IMR-90 (cell line): ENCODE measurements around the gene EIF3K. TPM values are rescaled to one million over a fixed set of nuclear protein-coding genes. Genes with fewer than 3 reads are reported as not detected.

Experiments used
- ATAC-seq: fragments of 200-7000 bp; cut with Tn5 transposase; 2 replicates; pipeline ENCODE4 v1.9.1; 2020; ENCODE audit warnings: low read depth, mild to moderate bottlenecking, moderate library complexity
- BruUV-seq: library from RNA; stranded (reverse); fragments of 400-500 nt; replicated peaks from 2 replicates; lab custom pipeline; 2021; lab: Mats Ljungman, UMichigan
- CTCF ChIA-PET: fragments of 300-600 bp; formaldehyde crosslinking; extraction: SDS; loops from one replicate; lab custom pipeline; 2021; ENCODE audit warnings: antibody characterized with exemption; lab: Yijun Ruan, JAX
- POLR2A ChIA-PET: fragments of 300-600 bp; sonication (Branson Sonifier 250); formaldehyde crosslinking; loops from one replicate; lab custom pipeline; 2022; ENCODE audit warnings: antibody characterized with exemption; ENCODE audit not compliant: unreplicated experiment; lab: Charles Lee
- DNase-seq: peaks from one replicate; pipeline ENCODE4 v3.0.0; 2013
- H2AFZ ChIP-seq: replicated peaks from 2 replicates; pipeline ENCODE3; 2013; ENCODE audit warnings: low read length, mild to moderate bottlenecking; ENCODE audit not compliant: poor library complexity
- H2AK5ac ChIP-seq: 2 replicates; pipeline ENCODE4 v1.6.1; 2013; ENCODE audit warnings: low read depth, low read length, inconsistent platforms
- H2AK9ac ChIP-seq: replicated peaks from 2 replicates; pipeline ENCODE3; 2013; ENCODE audit warnings: mild to moderate bottlenecking, low read depth, low read length, moderate library complexity; ENCODE audit not compliant: poor library complexity
- H2BK120ac ChIP-seq: 2 replicates; pipeline ENCODE4 v1.6.1; 2013; ENCODE audit warnings: low read depth, low read length, inconsistent platforms
- H2BK15ac ChIP-seq: 3 replicates; pipeline ENCODE4 v1.6.1; 2013; ENCODE audit warnings: low read depth, low read length, inconsistent platforms
- H2BK20ac ChIP-seq: 2 replicates; pipeline ENCODE4 v1.6.1; 2013; ENCODE audit warnings: low read depth, mild to moderate bottlenecking, inconsistent platforms, low read length, moderate library complexity
- H2BK5ac ChIP-seq: 2 replicates; pipeline ENCODE4 v1.6.1; 2013; ENCODE audit warnings: mild to moderate bottlenecking, low read depth, low read length, inconsistent platforms; ENCODE audit not compliant: poor library complexity, severe bottlenecking
- H3K14ac ChIP-seq: replicated peaks from 2 replicates; pipeline ENCODE4 v1.6.1; 2013; ENCODE audit warnings: low read depth, low read length, inconsistent platforms
- H3K18ac ChIP-seq: 2 replicates; pipeline ENCODE4 v1.6.1; 2013; ENCODE audit warnings: low read depth, low read length, control low read depth
- H3K23ac ChIP-seq: 2 replicates; pipeline ENCODE4 v1.6.1; 2013; ENCODE audit warnings: low read depth, low read length, inconsistent platforms
- H3K27ac ChIP-seq: 2 replicates; pipeline ENCODE4 v1.5.1; 2013; ENCODE audit warnings: mild to moderate bottlenecking, control low read depth, low read length; ENCODE audit not compliant: insufficient read depth
- H3K27me3 ChIP-seq: 2 replicates; pipeline ENCODE4 v1.6.1; 2013; ENCODE audit warnings: low read length; ENCODE audit not compliant: control insufficient read depth, insufficient read depth
- H3K36me3 ChIP-seq: 2 replicates; pipeline ENCODE4 v1.6.1; 2013; ENCODE audit warnings: low read length, mixed read lengths; ENCODE audit not compliant: control insufficient read depth, insufficient read depth
- H3K4ac ChIP-seq: 2 replicates; pipeline ENCODE4 v1.6.1; 2013; ENCODE audit warnings: low read depth, low read length, inconsistent platforms
- H3K4me1 ChIP-seq: 2 replicates; pipeline ENCODE4 v1.6.1; 2013; ENCODE audit warnings: low read length, mixed read lengths; ENCODE audit not compliant: control insufficient read depth, insufficient read depth
- H3K4me2 ChIP-seq: 2 replicates; pipeline ENCODE4 v1.6.1; 2013; ENCODE audit warnings: low read depth, mild to moderate bottlenecking, control low read depth, low read length, moderate library complexity
- H3K4me3 ChIP-seq: 2 replicates; pipeline ENCODE4 v1.5.1; 2013; ENCODE audit warnings: low read depth, mild to moderate bottlenecking, control low read depth, low read length, moderate library complexity; ENCODE audit not compliant: insufficient read depth
- H3K56ac ChIP-seq: 2 replicates; pipeline ENCODE4 v1.6.1; 2013; ENCODE audit warnings: low read length, inconsistent platforms; ENCODE audit not compliant: insufficient read depth; ENCODE audit errors: extremely low read depth
- H3K79me1 ChIP-seq, 2 experiments: 2 replicates each; pipeline ENCODE4 v1.6.1; 2013; ENCODE audit warnings: low read length in 2 of 2, inconsistent platforms in 1 of 2, low read depth in 1 of 2
- H3K9ac ChIP-seq: 2 replicates; pipeline ENCODE4 v1.6.1; 2013; ENCODE audit warnings: low read depth, low read length, control low read depth
- H3K9me1 ChIP-seq: 2 replicates; pipeline ENCODE4 v1.6.1; 2013; ENCODE audit warnings: low read length, inconsistent platforms; ENCODE audit not compliant: insufficient read depth
- H3K9me3 ChIP-seq: 2 replicates; pipeline ENCODE4 v1.6.1; 2013; ENCODE audit warnings: low read length; ENCODE audit not compliant: control insufficient read depth, insufficient read depth
- H4K20me1 ChIP-seq: 2 replicates; pipeline ENCODE4 v1.6.1; 2013; ENCODE audit warnings: low read length, inconsistent platforms; ENCODE audit not compliant: insufficient read depth
- H4K5ac ChIP-seq: 2 replicates; pipeline ENCODE4 v1.6.1; 2013; ENCODE audit warnings: mild to moderate bottlenecking, low read depth, low read length, control low read depth
- H4K8ac ChIP-seq, 2 experiments: 2 replicates each; pipeline ENCODE4 v1.6.1; 2013; ENCODE audit warnings: low read depth in 2 of 2, low read length in 2 of 2, control low read depth in 1 of 2, inconsistent platforms in 1 of 2
- H4K91ac ChIP-seq: 2 replicates; pipeline ENCODE4 v1.6.1; 2013; ENCODE audit warnings: low read depth, low read length, inconsistent platforms; ENCODE audit not compliant: insufficient read depth
- BHLHE40 ChIP-seq: fragments of 150-350 bp; IDR thresholded peaks from 2 replicates; pipeline ENCODE4 v1.6.1; 2016; ENCODE audit warnings: mild to moderate bottlenecking, low read depth, low read length
- CEBPB ChIP-seq: IDR thresholded peaks from 2 replicates; pipeline ENCODE4 v1.6.1; 2012; ENCODE audit warnings: low read depth, low read length, improper control_type of control experiment
- CHD1 ChIP-seq: IDR thresholded peaks from 2 replicates; pipeline ENCODE4 v1.6.1; 2012; ENCODE audit warnings: low read depth, low read length, improper control_type of control experiment
- ELK1 ChIP-seq: fragments of 150-350 bp; IDR thresholded peaks from 2 replicates; pipeline ENCODE4 v1.6.1; 2016; ENCODE audit warnings: low read depth, mild to moderate bottlenecking, low read length, moderate library complexity, borderline replicate concordance
- MAFK ChIP-seq: IDR thresholded peaks from 2 replicates; pipeline ENCODE4 v1.6.1; 2012; ENCODE audit warnings: low read depth, low read length, improper control_type of control experiment
- MAZ ChIP-seq: IDR thresholded peaks from 2 replicates; pipeline ENCODE4 v1.6.1; 2012; ENCODE audit warnings: low read depth, mild to moderate bottlenecking, low read length, improper control_type of control experiment, moderate library complexity, borderline replicate concordance
- MXI1 ChIP-seq: IDR thresholded peaks from 2 replicates; pipeline ENCODE4 v1.6.1; 2012; ENCODE audit warnings: low read depth, mild to moderate bottlenecking, low read length, moderate library complexity, borderline replicate concordance
- NFE2L2 ChIP-seq: fragments of 150-350 bp; IDR thresholded peaks from 2 replicates; pipeline ENCODE4 v1.6.1; 2016; ENCODE audit warnings: low read depth, mild to moderate bottlenecking, low read length
- POLR2A ChIP-seq: IDR thresholded peaks from 2 replicates; pipeline ENCODE4 v1.6.1; 2012; ENCODE audit warnings: mild to moderate bottlenecking, low read depth, low read length
- RAD21 ChIP-seq: IDR thresholded peaks from 2 replicates; pipeline ENCODE4 v1.6.1; 2012; ENCODE audit warnings: low read length, improper control_type of control experiment
- RCOR1 ChIP-seq: IDR thresholded peaks from 2 replicates; pipeline ENCODE4 v1.6.1; 2012; ENCODE audit warnings: mild to moderate bottlenecking, low read length, improper control_type of control experiment; ENCODE audit not compliant: insufficient replicate concordance
- RFX5 ChIP-seq: IDR thresholded peaks from 2 replicates; pipeline ENCODE4 v1.8.0; 2012; ENCODE audit warnings: low read depth, mild to moderate bottlenecking, low read length, moderate library complexity
- SMC3 ChIP-seq: fragments of 150-350 bp; IDR thresholded peaks from 2 replicates; pipeline ENCODE4 v1.6.1; 2016; ENCODE audit warnings: low read depth, mild to moderate bottlenecking, antibody characterized with exemption, low read length, moderate library complexity
- WGBS, 2 experiments: methylation state at CpG; one replicate each; pipeline versions ENCODE4 v1.1.5 to v1.1.7; 2013; ENCODE audit warnings: missing lambda C conversion rate in 2 of 2; ENCODE audit not compliant: insufficient read length in 1 of 2; ENCODE audit errors: extremely low coverage in 2 of 2; 5-methylcytosine and 5-hydroxymethylcytosine counted together
- dilution Hi-C: fragments of 300-500 bp; cut with HindIII; formaldehyde crosslinking; loops from one replicate; pipeline ENCODE4 v1.14.3; 2018; ENCODE audit warnings: low sequenced_read_pairs; ENCODE audit not compliant: unreplicated experiment
- in situ Hi-C: fragments of 300-500 bp; cut with MboI; formaldehyde crosslinking; loops from 3 replicates; pipeline ENCODE4 v1.14.3; 2019; ENCODE audit warnings: low sequenced_read_pairs, inconsistent platforms, mixed read lengths
- intact Hi-C: fragments of 100-400 bp; cut with micrococcal nuclease; formaldehyde crosslinking; loops from 2 replicates; pipeline ENCODE4 v1.10.0; 2022
- polyA plus RNA-seq, 3 experiments: library from polyadenylated mRNA; depleted of rRNA; stranded (reverse); fragments of >200 nt; gene quantifications; 2 replicates each; pipeline ENCODE4 v1.2.3, GENCODE V29; 2012; ENCODE audit warnings: low replicate concordance in 1 of 3
- total RNA-seq: library from RNA; depleted of rRNA; stranded (reverse); fragments of >200 nt; gene quantifications from 2 replicates; pipeline ENCODE4 v1.2.3, GENCODE V29; 2012
- TF ChIP-seq, protein P1 (sequence below): fragments of 150-350 bp; IDR thresholded peaks from 2 replicates; pipeline ENCODE4 v1.6.1; 2017; ENCODE audit warnings: mild to moderate bottlenecking, antibody characterized with exemption, low read length, low read depth
- TF ChIP-seq, protein P2 (sequence below): conservative IDR thresholded peaks from 2 replicates; pipeline ENCODE4 v1.5.1; 2012; ENCODE audit warnings: mild to moderate bottlenecking, low read depth, low read length, improper control_type of control experiment

The EIF3K gene
- total and polyA plus RNA-seq, 2 of the 4 experiments (the other 2 are of a cell fraction), result 575 to 1,137 TPM

DNA sequence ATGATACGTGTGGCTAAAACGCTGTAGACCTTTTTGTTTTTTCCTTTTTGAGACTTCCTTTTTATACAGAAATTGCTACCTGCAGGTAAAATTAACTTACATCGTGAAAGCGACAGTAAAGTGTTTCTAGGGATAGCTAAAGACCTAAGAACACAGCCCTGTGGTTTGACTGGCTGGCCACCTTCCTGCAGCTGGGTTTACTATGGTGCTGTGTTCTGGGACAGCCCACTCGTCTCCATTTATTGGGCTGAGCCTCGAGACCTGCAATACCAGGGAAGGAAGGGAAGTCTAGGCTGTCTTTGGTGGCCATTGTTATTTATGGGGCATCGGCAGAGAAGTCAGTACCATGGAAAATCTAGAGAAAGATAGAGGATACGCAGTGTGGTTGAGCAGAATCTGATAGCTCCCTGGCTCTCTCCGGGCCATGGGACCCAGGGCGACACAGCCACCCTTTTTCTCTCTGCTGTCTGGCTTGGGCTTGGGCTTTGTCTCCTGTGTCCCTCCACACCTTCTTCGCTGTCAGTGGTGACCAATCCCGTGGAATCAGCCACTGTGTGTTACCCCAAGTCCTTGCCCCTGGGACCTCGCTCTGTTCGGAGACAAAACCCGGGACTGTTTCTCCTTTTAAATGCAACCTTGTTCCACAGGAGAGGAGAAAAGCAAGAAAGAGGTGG, 59.4 kb downstream of the EIF3K start:
- ATAC-seq, result no peak

More for the DNA sequence above, 59.4 kb downstream of the EIF3K start:
- Histone ChIP-seq H3K9me3 (no peaks in the 10 kb centered on the region), H3K27ac (peak overlapping the region; percentile 29; the same call in 1 of the 2 replicates), H2BK15ac (no peak overlapping the region), H2AFZ (no peak overlapping the region), H3K9ac (no peak overlapping the region), H4K5ac (no peak overlapping the region), H3K9me1 (peaks cover 58% of the 10 kb centered on the region), H3K18ac (no peak overlapping the region), H3K56ac (no peak overlapping the region), H3K4me3 (no peak overlapping the region), H3K36me3 (peaks cover 17% of the 10 kb centered on the region), H3K4ac (no peak overlapping the region), H4K8ac (no peak overlapping the region), H4K20me1 (peaks cover 85% of the 10 kb centered on the region), H2BK20ac (no peak overlapping the region), H3K27me3 (no peaks in the 10 kb centered on the region), H3K14ac (no peak overlapping the region), H3K79me1 (peaks cover 14 to 84% of the 10 kb centered on the region in 2 experiments), H4K91ac (no peak overlapping the region), H2AK5ac (peak overlapping the region; percentile 1; the same call in 1 of the 2 replicates), H3K4me1 (peaks cover 57% of the 10 kb centered on the region), H2BK5ac (peak overlapping the region; percentile 7), H2BK120ac (no peak overlapping the region), H2AK9ac (no peak overlapping the region), H3K23ac (peak overlapping the region; percentile 76; the same call in 1 of the 2 replicates), H3K4me2 (no peak overlapping the region)
- dilution Hi-C loops (no loop called here), intact Hi-C loops (no loop called here), in situ Hi-C loops (no loop called here)
- BruUV-seq, result no TSS peak
- CTCF ChIA-PET, result interaction anchor here (1.0 kb wide), 1 partner anchor 12 kb away, joined by 3 read pairs; no protein-coding TSS in a partner anchor
- TF ChIP-seq MAZ, result no peak
- TF ChIP-seq, protein P1, sequence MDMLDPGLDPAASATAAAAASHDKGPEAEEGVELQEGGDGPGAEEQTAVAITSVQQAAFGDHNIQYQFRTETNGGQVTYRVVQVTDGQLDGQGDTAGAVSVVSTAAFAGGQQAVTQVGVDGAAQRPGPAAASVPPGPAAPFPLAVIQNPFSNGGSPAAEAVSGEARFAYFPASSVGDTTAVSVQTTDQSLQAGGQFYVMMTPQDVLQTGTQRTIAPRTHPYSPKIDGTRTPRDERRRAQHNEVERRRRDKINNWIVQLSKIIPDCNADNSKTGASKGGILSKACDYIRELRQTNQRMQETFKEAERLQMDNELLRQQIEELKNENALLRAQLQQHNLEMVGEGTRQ, result no peak
- TF ChIP-seq POLR2A, result no peak
- TF ChIP-seq CHD1, result no peak
- TF ChIP-seq ELK1, result no peak
- TF ChIP-seq BHLHE40, result no peak
- no peak for TF ChIP-seq SMC3
- TF ChIP-seq, protein P2, sequence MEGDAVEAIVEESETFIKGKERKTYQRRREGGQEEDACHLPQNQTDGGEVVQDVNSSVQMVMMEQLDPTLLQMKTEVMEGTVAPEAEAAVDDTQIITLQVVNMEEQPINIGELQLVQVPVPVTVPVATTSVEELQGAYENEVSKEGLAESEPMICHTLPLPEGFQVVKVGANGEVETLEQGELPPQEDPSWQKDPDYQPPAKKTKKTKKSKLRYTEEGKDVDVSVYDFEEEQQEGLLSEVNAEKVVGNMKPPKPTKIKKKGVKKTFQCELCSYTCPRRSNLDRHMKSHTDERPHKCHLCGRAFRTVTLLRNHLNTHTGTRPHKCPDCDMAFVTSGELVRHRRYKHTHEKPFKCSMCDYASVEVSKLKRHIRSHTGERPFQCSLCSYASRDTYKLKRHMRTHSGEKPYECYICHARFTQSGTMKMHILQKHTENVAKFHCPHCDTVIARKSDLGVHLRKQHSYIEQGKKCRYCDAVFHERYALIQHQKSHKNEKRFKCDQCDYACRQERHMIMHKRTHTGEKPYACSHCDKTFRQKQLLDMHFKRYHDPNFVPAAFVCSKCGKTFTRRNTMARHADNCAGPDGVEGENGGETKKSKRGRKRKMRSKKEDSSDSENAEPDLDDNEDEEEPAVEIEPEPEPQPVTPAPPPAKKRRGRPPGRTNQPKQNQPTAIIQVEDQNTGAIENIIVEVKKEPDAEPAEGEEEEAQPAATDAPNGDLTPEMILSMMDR, result no peak
- TF ChIP-seq CEBPB, result no peak
- no peak for TF ChIP-seq MXI1
- TF ChIP-seq RCOR1, result no peak
- TF ChIP-seq NFE2L2, result no peak
- no peak for TF ChIP-seq RAD21
- TF ChIP-seq RFX5, result no peak
- no peak for TF ChIP-seq MAFK
- 96% methylated on average over 5 of the region's 15 CpGs; no CpG with 5 or more reads in 1 of the 2 experiments for WGBS, 2 experiments
- no peak for DNase-seq
- POLR2A ChIA-PET, result no interaction called here
